Tibial nerve (tissue), 4 donors: Measurements from ENCODE around the gene MICAL2. TPM values are rescaled to one million over a fixed set of nuclear protein-coding genes. Genes with fewer than 3 reads are reported as not detected.

ENCODE experiments used
- DNase-seq, 2 donors: peaks; one replicate each; pipeline ENCODE4 v3.0.0-alpha.2; 2019; ENCODE audit warnings: low spot score in 2 of 2
- H3K27ac ChIP-seq, 4 donors: fragments of 200-600 bp; sonication (generic) in 3 of 4; one replicate each; pipeline ENCODE4 v1.5.1; 2017 to 2019; ENCODE audit warnings: mild to moderate bottlenecking in 1 of 4
- H3K27me3 ChIP-seq, 2 donors: fragments of 200-600 bp; sonication (generic) in 1 of 2; one replicate each; pipeline versions ENCODE4 v1.5.1 to v1.6.0; 2017 to 2019
- H3K36me3 ChIP-seq, 3 donors: fragments of 200-600 bp; sonication (generic); one replicate each; pipeline ENCODE4 v1.5.1; 2018 to 2019
- H3K4me1 ChIP-seq, 4 donors: fragments of 200-600 bp; sonication (generic) in 3 of 4; one replicate each; pipeline ENCODE4 v1.5.1; 2017 to 2019
- H3K4me3 ChIP-seq, 4 donors: fragments of 200-600 bp; sonication (generic) in 3 of 4; one replicate each; pipeline ENCODE4 v1.5.1; 2017 to 2019; ENCODE audit warnings: mild to moderate bottlenecking in 1 of 4, moderate library complexity in 1 of 4
- H3K9me3 ChIP-seq, 4 donors: fragments of 200-600 bp; sonication (generic) in 3 of 4; one replicate each; pipeline ENCODE4 v1.5.1; 2017 to 2019
- CTCF ChIP-seq, 5 experiments: fragments of 200-600 bp in 3 of 5; fragments of 450-650 bp in 2 of 5; sonication (generic) in 3 of 5; IDR thresholded peaks; one replicate each; pipeline ENCODE4 v1.5.1; 2016 to 2019; ENCODE audit warnings: antibody characterized with exemption in 5 of 5, mild to moderate bottlenecking in 3 of 5, moderate library complexity in 2 of 5
- EP300 ChIP-seq, 2 donors: sonication (generic); formaldehyde crosslinking; IDR thresholded peaks; one replicate each; pipeline ENCODE4 v1.6.1; 2017; ENCODE audit warnings: antibody characterized with exemption in 2 of 2, mild to moderate bottlenecking in 1 of 2
- POLR2A ChIP-seq, 2 donors: fragments of 450-650 bp; IDR thresholded peaks; one replicate each; pipeline ENCODE4 v1.6.1; 2017; ENCODE audit warnings: antibody characterized with exemption in 2 of 2, mild to moderate bottlenecking in 2 of 2, moderate library complexity in 2 of 2
- WGBS, 2 donors: methylation state at CpG; one replicate each; pipeline ENCODE4 v1.1.5; 2018; 5-methylcytosine and 5-hydroxymethylcytosine counted together
- total RNA-seq, 4 donors: library from RNA; depleted of rRNA; stranded (reverse); fragments of >200 nt; gene quantifications; one replicate each; pipeline ENCODE4 v1.1.0, GENCODE V29; 2016

Gene MICAL2
- total RNA-seq, 4 donors from 2014 or later: 87.0 to 136 (median 101) TPM

DNA sequence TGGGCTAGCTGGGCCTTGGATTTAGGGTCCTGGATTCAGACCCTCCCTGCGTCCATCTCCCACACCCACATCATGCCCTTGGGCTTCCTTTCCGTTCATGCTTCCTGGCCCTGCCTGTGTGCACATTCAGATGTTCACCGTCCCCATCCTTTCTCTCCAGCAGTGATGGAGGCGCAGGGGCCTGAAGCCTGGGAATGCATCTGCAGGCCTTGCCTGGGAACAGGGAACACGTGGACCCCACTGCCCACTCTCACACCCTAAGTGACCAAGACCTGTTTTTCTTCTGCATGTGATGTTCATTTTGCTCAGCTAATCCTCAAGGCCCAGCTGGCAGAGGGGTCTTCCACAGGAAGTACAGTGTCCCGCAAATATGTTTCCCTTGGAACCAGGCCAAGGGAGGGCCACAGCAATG, 175.4 kb downstream of the MICAL2 start:
- Histone ChIP-seq H3K9me3 (no peaks in the 10 kb centered on the region), H3K4me1 (peaks cover 0 to 48% (median 16%) of the 10 kb centered on the region in 4 donors), H3K27me3 (no peaks in the 10 kb centered on the region), H3K27ac (peak overlapping the region in 1 of 4 donors; percentile 88), H3K36me3 (no peaks in the 10 kb centered on the region), H3K4me3 (no peak overlapping the region)
- 71 to 72% methylated on average over 6 of the region's 6 CpGs for WGBS, 2 donors
- DNase-seq: peak in 1 of 2 donors; percentile 6
- no peak for TF ChIP-seq POLR2A (IDR thresholded peaks at IDR 0.05)
- TF ChIP-seq EP300 (IDR thresholded peaks at IDR 0.05): no peak
- TF ChIP-seq CTCF (IDR thresholded peaks at IDR 0.05): no peak

GRCh38 chr11:12286606-12287005, 176.2 kb downstream of the MICAL2 start:
- peak in 1 of 2 donors; percentile 4 for DNase-seq
- Histone ChIP-seq H3K27ac (peak overlapping the region in 3 of 4 donors; percentile 37 to 88 (median 78)), H3K27me3 (no peaks in the 10 kb centered on the region), H3K9me3 (no peaks in the 10 kb centered on the region), H3K36me3 (no peaks in the 10 kb centered on the region), H3K4me3 (no peak overlapping the region), H3K4me1 (peaks cover 0 to 48% (median 16%) of the 10 kb centered on the region in 4 donors)
- no peak for TF ChIP-seq CTCF (IDR thresholded peaks at IDR 0.05)
- TF ChIP-seq EP300 (IDR thresholded peaks at IDR 0.05): no peak
- no peak for TF ChIP-seq POLR2A (IDR thresholded peaks at IDR 0.05)
- 76 to 80% methylated on average over 6 of the region's 6 CpGs for WGBS, 2 donors

GRCh38 chr11:12287009-12287373, 176.6 kb downstream of the MICAL2 start:
- no peaks in the 10 kb centered on the region for H3K27me3 ChIP-seq
- peaks cover 0 to 44% (median 16%) of the 10 kb centered on the region in 4 donors for H3K4me1 ChIP-seq
- peak in 1 of 2 donors; percentile 48 for DNase-seq
- H3K27ac ChIP-seq: peak overlapping the region; percentile 37 to 88 (median 72)
- no peaks in the 10 kb centered on the region for H3K9me3 ChIP-seq
- H3K36me3 ChIP-seq: no peaks in the 10 kb centered on the region
- H3K4me3 ChIP-seq: no peak overlapping the region
- no peak for TF ChIP-seq CTCF (IDR thresholded peaks at IDR 0.05)
- no peak for TF ChIP-seq POLR2A (IDR thresholded peaks at IDR 0.05)
- TF ChIP-seq EP300 (IDR thresholded peaks at IDR 0.05): no peak
- 10 to 16% methylated on average over 2 of the region's 2 CpGs for WGBS, 2 donors

- H3K36me3 ChIP-seq: no peaks in the 10 kb centered on the region
- WGBS, 2 donors: 38 to 72% methylated on average over 11 to 13 of the region's 13 CpGs
- TF ChIP-seq EP300 (IDR thresholded peaks at IDR 0.05): peak in 1 of 2 donors; percentile 20
- no peak for TF ChIP-seq POLR2A (IDR thresholded peaks at IDR 0.05)
- peak in 3 of 5 experiments; percentile 25 to 32 (median 28) for TF ChIP-seq CTCF (IDR thresholded peaks at IDR 0.05)
- H3K27me3 ChIP-seq: no peaks in the 10 kb centered on the region
- no peaks in the 10 kb centered on the region for H3K9me3 ChIP-seq
- peaks cover 0 to 41% (median 16%) of the 10 kb centered on the region in 4 donors for H3K4me1 ChIP-seq
- peak in 1 of 2 donors; percentile 60 for DNase-seq
- H3K27ac ChIP-seq: peak overlapping the region; percentile 37 to 88 (median 72)
- H3K4me3 ChIP-seq: no peak overlapping the region
Observed at GRCh38 chr11:12287374-12288211, 177.2 kb downstream of the MICAL2 start.
